IPS-20b (cell line): ENCODE measurements around the gene ITPK1.

Experiments
- H3K27ac ChIP-seq: one replicate; pipeline ENCODE4 v1.5.1; 2013; ENCODE audit warnings: low read length
- H3K27me3 ChIP-seq: 2 replicates; pipeline ENCODE4 v1.6.1; 2013; ENCODE audit warnings: mild to moderate bottlenecking, low read length, inconsistent platforms; ENCODE audit not compliant: insufficient read depth
- H3K36me3 ChIP-seq: 2 replicates; pipeline ENCODE4 v1.6.1; 2013; ENCODE audit warnings: low read depth, mild to moderate bottlenecking, inconsistent platforms, low read length, moderate library complexity; ENCODE audit not compliant: insufficient read depth
- H3K4me1 ChIP-seq: 2 replicates; pipeline ENCODE4 v1.6.1; 2013; ENCODE audit warnings: mild to moderate bottlenecking, control low read depth, inconsistent platforms, low read length, moderate library complexity; ENCODE audit not compliant: insufficient read depth
- H3K4me3 ChIP-seq: 2 replicates; pipeline ENCODE4 v1.5.1; 2013; ENCODE audit warnings: mild to moderate bottlenecking, low read length, inconsistent platforms
- H3K9ac ChIP-seq: 2 replicates; pipeline ENCODE4 v1.6.1; 2013; ENCODE audit warnings: low read depth, mild to moderate bottlenecking, inconsistent platforms, low read length, moderate library complexity
- H3K9me3 ChIP-seq: 2 replicates; pipeline ENCODE4 v1.6.1; 2013; ENCODE audit warnings: mild to moderate bottlenecking, low read depth, low read length, inconsistent platforms; ENCODE audit not compliant: insufficient read depth

The ITPK1 gene

GRCh38 chr14:92900660-92901059 is 215.1 kb downstream of the ITPK1 start:
- Histone ChIP-seq H3K9ac (no peak overlapping the region), H3K4me1 (0 out of 2 replicates have a peak, but pooled peaks cover 2% of the 10 kb centered on the region), H3K27ac (no peak overlapping the region), H3K36me3 (no peaks in the 10 kb centered on the region), H3K27me3 (peaks cover 27% of the 10 kb centered on the region), H3K9me3 (no peaks in the 10 kb centered on the region), H3K4me3 (no peak overlapping the region)

- H3K36me3 ChIP-seq = no peaks in the 10 kb centered on the region
- 0 out of 2 replicates have a peak, but pooled peaks cover 2% of the 10 kb centered on the region for H3K4me1 ChIP-seq
- no peak overlapping the region for H3K27ac ChIP-seq
- H3K27me3 ChIP-seq = peaks cover 17% of the 10 kb centered on the region
- no peak overlapping the region for H3K4me3 ChIP-seq
- no peak overlapping the region for H3K9ac ChIP-seq
- H3K9me3 ChIP-seq = no peaks in the 10 kb centered on the region
Observed at GRCh38 chr14:92898566-92899131, 217.1 kb downstream of the ITPK1 start.

GRCh38 chr14:92897922-92898565 is 217.7 kb downstream of the ITPK1 start:
- Histone ChIP-seq H3K4me3 (no peak overlapping the region), H3K9me3 (no peaks in the 10 kb centered on the region), H3K36me3 (no peaks in the 10 kb centered on the region), H3K9ac (no peak overlapping the region), H3K27ac (no peak overlapping the region), H3K27me3 (peaks cover 11% of the 10 kb centered on the region), H3K4me1 (0 out of 2 replicates have a peak, but pooled peaks cover 2% of the 10 kb centered on the region)

GRCh38 chr14:92895352-92895878 is 220.3 kb downstream of the ITPK1 start:
- Histone ChIP-seq H3K27ac (no peak overlapping the region), H3K36me3 (no peaks in the 10 kb centered on the region), H3K27me3 (no peaks in the 10 kb centered on the region), H3K9ac (no peak overlapping the region), H3K9me3 (no peaks in the 10 kb centered on the region), H3K4me1 (no peaks in the 10 kb centered on the region), H3K4me3 (no peak overlapping the region)

- no peak overlapping the region for H3K27ac ChIP-seq
- H3K4me3 ChIP-seq = no peak overlapping the region
- H3K27me3 ChIP-seq = peaks cover 10% of the 10 kb centered on the region; the same call in 1 of the 2 replicates
- no peaks in the 10 kb centered on the region for H3K36me3 ChIP-seq
- H3K9ac ChIP-seq = no peak overlapping the region
- H3K9me3 ChIP-seq = no peaks in the 10 kb centered on the region
- H3K4me1 ChIP-seq = no peaks in the 10 kb centered on the region
Observed at GRCh38 chr14:92892589-92892988, 223.1 kb downstream of the ITPK1 start.

- Histone ChIP-seq H3K27ac (no peak overlapping the region), H3K9me3 (no peaks in the 10 kb centered on the region), H3K4me1 (no peaks in the 10 kb centered on the region), H3K9ac (no peak overlapping the region), H3K36me3 (no peaks in the 10 kb centered on the region), H3K4me3 (no peak overlapping the region), H3K27me3 (peaks cover 17% of the 10 kb centered on the region; the same call in 1 of the 2 replicates)
Observed at GRCh38 chr14:92890830-92891588, 224.7 kb downstream of the ITPK1 start.

- no peak overlapping the region for H3K9ac ChIP-seq
- peaks cover 17% of the 10 kb centered on the region; the same call in 1 of the 2 replicates for H3K27me3 ChIP-seq
- no peaks in the 10 kb centered on the region for H3K4me1 ChIP-seq
- H3K4me3 ChIP-seq = no peak overlapping the region
- H3K36me3 ChIP-seq = no peaks in the 10 kb centered on the region
- H3K9me3 ChIP-seq = no peaks in the 10 kb centered on the region
- no peak overlapping the region for H3K27ac ChIP-seq
Observed at GRCh38 chr14:92888896-92889295, 226.8 kb downstream of the ITPK1 start.

- H3K36me3 ChIP-seq = no peaks in the 10 kb centered on the region
- H3K9ac ChIP-seq = no peak overlapping the region
- H3K4me1 ChIP-seq = no peaks in the 10 kb centered on the region
- no peak overlapping the region for H3K4me3 ChIP-seq
- peaks cover 17% of the 10 kb centered on the region; the same call in 1 of the 2 replicates for H3K27me3 ChIP-seq
- no peak overlapping the region for H3K27ac ChIP-seq
- H3K9me3 ChIP-seq = no peaks in the 10 kb centered on the region
Observed at GRCh38 chr14:92887157-92887556, 228.6 kb downstream of the ITPK1 start.
